GM23248 (cell line): Measurements from ENCODE around the gene CLDN18.

Experiments used
- EZH2 ChIP-seq: fragments of 200-600 bp; sonication (generic); IDR thresholded peaks from 2 replicates; pipeline ENCODE4 v1.6.1; 2018; ENCODE audit warnings: antibody characterized with exemption, mild to moderate bottlenecking; ENCODE audit not compliant: insufficient read depth, poor library complexity, severe bottlenecking
- EZH2phosphoT487 ChIP-seq: fragments of 200-600 bp; sonication (generic); IDR thresholded peaks from 2 replicates; pipeline ENCODE4 v1.6.1; 2018; ENCODE audit warnings: antibody characterized with exemption, moderate library complexity, mild to moderate bottlenecking, low read depth; ENCODE audit not compliant: insufficient read depth

- TF ChIP-seq EZH2 (no peak), EZH2phosphoT487 (no peak)
Measured at GRCh38 chr3:138051947-138052802, 42.2 kb downstream of the CLDN18 start.
